Fibroblast of lung (primary cell): ENCODE results near the gene PROX2. TPM values are rescaled to one million over a fixed set of nuclear protein-coding genes. Genes with fewer than 3 reads are reported as not detected.

Source experiments
- DNase-seq, 2 donors: peaks; one replicate each; pipeline versions ENCODE4 v3.0.0 to v3.0.0-alpha.2; 2010; ENCODE audit warnings: low read depth in 2 of 2
- H2AFZ ChIP-seq: 2 replicates; pipeline ENCODE4 v1.5.1; 2012; ENCODE audit warnings: low read length, control low read depth, inconsistent platforms
- H3K27ac ChIP-seq: 2 replicates; pipeline ENCODE4 v1.5.1; 2011; ENCODE audit warnings: low read length, control low read depth; ENCODE audit not compliant: insufficient read depth
- H3K27me3 ChIP-seq: 2 replicates; pipeline ENCODE4 v1.5.1; 2011; ENCODE audit warnings: mild to moderate bottlenecking, low read length; ENCODE audit not compliant: control insufficient read depth, insufficient read depth
- H3K36me3 ChIP-seq: 2 replicates; pipeline ENCODE4 v1.5.1; 2011; ENCODE audit warnings: low read length; ENCODE audit not compliant: control insufficient read depth, insufficient read depth
- H3K4me1 ChIP-seq: 2 replicates; pipeline ENCODE4 v1.5.1; 2011; ENCODE audit warnings: low read length; ENCODE audit not compliant: control insufficient read depth, insufficient read depth; ENCODE audit errors: extremely low read depth
- H3K4me2 ChIP-seq: 2 replicates; pipeline ENCODE4 v1.5.1; 2011; ENCODE audit warnings: low read length, control low read depth; ENCODE audit not compliant: insufficient read depth; ENCODE audit errors: extremely low read depth
- H3K4me3 ChIP-seq, 4 experiments: fragments of 200-600 bp in 1 of 4; sonication (generic) in 1 of 4; replicated peaks in 1 of 4; 2 replicates each; pipeline ENCODE4 v1.5.1; 2011 to 2016; ENCODE audit warnings: low read length in 4 of 4, low read depth in 3 of 4, mild to moderate bottlenecking in 3 of 4, control low read depth in 2 of 4, inconsistent platforms in 1 of 4, mixed read lengths in 1 of 4; ENCODE audit not compliant: insufficient read depth in 1 of 4; ENCODE audit errors: control extremely low read depth in 1 of 4
- H3K79me2 ChIP-seq: 2 replicates; pipeline ENCODE4 v1.5.1; 2012; ENCODE audit warnings: mild to moderate bottlenecking, low read length, inconsistent platforms; ENCODE audit not compliant: control insufficient read depth, insufficient read depth
- H3K9ac ChIP-seq: 2 replicates; pipeline ENCODE4 v1.5.1; 2011; ENCODE audit warnings: mild to moderate bottlenecking, low read length, control low read depth; ENCODE audit not compliant: insufficient read depth
- H3K9me3 ChIP-seq: 2 replicates; pipeline ENCODE4 v1.5.1; 2012; ENCODE audit warnings: low read depth, low read length; ENCODE audit not compliant: control insufficient read depth, insufficient read depth
- H4K20me1 ChIP-seq: 2 replicates; pipeline ENCODE4 v1.5.1; 2011; ENCODE audit warnings: low read length; ENCODE audit not compliant: control insufficient read depth, insufficient read depth; ENCODE audit errors: extremely low read depth
- EZH2 ChIP-seq: IDR thresholded peaks from 2 replicates; pipeline ENCODE4 v1.5.1; 2012; ENCODE audit warnings: low read length, control low read depth, mild to moderate bottlenecking; ENCODE audit errors: missing control alignments
- polyA plus RNA-seq, 2 donors: library from polyadenylated mRNA; depleted of rRNA in 1 of 2; stranded (reverse) in 1 of 2; unstranded in 1 of 2; fragments of >200 nt; gene quantifications; 2 replicates each; pipeline ENCODE4 v1.2.1, GENCODE V29; 2011 to 2012; ENCODE audit warnings: missing spikeins in 1 of 2
- total RNA-seq: library from RNA; depleted of rRNA; stranded (reverse); fragments of >200 nt; gene quantifications from 2 replicates; pipeline ENCODE4 v1.2.1, GENCODE V29; 2014
- TF ChIP-seq, protein P1 (sequence below), 2 donors: IDR thresholded peaks in 1 of 2; conservative IDR thresholded peaks in 1 of 2; 1 replicate in 1 of 2; 2 replicates in 1 of 2; pipeline ENCODE4 v1.5.1; 2011 to 2012; ENCODE audit warnings: low read length in 2 of 2, control low read depth in 1 of 2, inconsistent platforms in 1 of 2, low read depth in 1 of 2, mild to moderate bottlenecking in 1 of 2

Gene PROX2
- total and polyA plus RNA-seq, 2 donors (not counting 1 experiment from before 2014, with no cell fraction given): 0.01 TPM; not detected in 1

DNA sequence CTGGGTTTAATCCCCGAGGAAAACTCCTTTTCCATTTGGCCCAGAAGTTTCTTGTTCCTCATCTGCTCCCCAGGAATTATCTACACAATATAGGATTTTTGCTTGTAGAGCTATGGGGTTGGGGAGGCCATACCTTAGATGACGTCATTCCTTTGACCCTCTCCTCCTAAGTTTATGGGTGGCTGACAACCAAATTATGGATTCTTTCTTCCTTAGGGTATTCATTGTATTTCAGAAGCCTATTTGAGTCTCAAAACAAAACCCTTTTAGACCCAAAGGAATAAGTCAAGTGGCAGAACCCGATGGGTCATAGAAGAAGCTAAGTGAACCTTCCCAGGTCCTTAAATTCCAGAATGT, 14.2 kb downstream of the PROX2 start:
- H3K9me3 ChIP-seq: no peaks in the 10 kb centered on the region
- no peak overlapping the region for H3K27ac ChIP-seq
- peaks cover 1% of the 10 kb centered on the region for H3K27me3 ChIP-seq
- H3K4me1 ChIP-seq: peaks cover 3% of the 10 kb centered on the region
- no peaks in the 10 kb centered on the region for H4K20me1 ChIP-seq
- no peak for TF ChIP-seq EZH2
- TF ChIP-seq, protein P1, sequence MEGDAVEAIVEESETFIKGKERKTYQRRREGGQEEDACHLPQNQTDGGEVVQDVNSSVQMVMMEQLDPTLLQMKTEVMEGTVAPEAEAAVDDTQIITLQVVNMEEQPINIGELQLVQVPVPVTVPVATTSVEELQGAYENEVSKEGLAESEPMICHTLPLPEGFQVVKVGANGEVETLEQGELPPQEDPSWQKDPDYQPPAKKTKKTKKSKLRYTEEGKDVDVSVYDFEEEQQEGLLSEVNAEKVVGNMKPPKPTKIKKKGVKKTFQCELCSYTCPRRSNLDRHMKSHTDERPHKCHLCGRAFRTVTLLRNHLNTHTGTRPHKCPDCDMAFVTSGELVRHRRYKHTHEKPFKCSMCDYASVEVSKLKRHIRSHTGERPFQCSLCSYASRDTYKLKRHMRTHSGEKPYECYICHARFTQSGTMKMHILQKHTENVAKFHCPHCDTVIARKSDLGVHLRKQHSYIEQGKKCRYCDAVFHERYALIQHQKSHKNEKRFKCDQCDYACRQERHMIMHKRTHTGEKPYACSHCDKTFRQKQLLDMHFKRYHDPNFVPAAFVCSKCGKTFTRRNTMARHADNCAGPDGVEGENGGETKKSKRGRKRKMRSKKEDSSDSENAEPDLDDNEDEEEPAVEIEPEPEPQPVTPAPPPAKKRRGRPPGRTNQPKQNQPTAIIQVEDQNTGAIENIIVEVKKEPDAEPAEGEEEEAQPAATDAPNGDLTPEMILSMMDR (conservative IDR thresholded peaks at IDR 0.05 in 1 of 2, IDR thresholded peaks at IDR 0.05 in 1 of 2; ENCODE audit: low read depth in 1 of 2, low read length in 2 of 2): no peak
- no peak overlapping the region for H3K4me3 ChIP-seq
- H3K4me2 ChIP-seq: no peak overlapping the region
- no peaks in the 10 kb centered on the region for H3K36me3 ChIP-seq
- H3K9ac ChIP-seq: no peak overlapping the region
- H3K79me2 ChIP-seq: no peaks in the 10 kb centered on the region
- H2AFZ ChIP-seq: no peak overlapping the region
- no peak for DNase-seq

DNA sequence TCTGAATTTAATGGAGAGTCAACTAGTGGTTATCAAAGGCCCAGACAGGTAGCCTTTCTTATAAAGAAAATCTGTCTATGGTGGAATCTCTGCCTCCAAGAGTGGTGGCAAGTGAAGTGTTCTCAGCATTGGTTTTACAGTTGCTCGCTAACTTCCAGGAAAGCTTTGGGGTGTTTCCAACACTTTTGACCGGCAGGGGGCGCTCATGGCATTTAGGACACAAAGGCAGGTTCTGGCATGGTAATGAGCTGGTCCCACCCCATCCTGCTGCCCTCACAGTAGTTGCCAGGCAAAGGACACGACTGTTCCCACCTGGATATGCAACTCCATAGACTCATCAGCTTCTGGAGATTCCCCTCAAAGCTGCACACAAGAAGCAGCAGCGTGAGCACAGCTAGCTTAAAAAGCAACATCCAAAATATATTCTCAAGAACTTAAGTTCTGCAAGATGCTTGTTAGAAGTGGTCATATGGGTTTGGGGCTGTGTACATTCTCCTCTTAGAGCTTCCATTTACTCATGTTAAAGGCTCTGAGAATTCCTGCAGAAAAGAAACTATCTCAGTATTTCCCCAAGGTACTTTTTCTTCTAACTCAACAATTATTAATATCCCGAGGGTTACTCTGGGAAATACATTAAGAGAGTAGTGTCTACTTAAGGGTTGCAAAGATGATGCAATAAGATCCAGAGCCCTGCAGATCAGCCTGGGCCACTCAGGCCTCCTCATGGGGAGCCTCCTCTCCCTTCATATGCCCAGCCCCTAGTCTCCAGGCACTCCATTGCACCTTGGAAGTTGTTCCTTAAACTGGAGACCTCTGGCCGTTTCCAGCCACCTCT, 14.8 kb downstream of the PROX2 start:
- Histone ChIP-seq H4K20me1 (no peaks in the 10 kb centered on the region), H3K79me2 (no peaks in the 10 kb centered on the region), H3K9me3 (no peaks in the 10 kb centered on the region), H3K27ac (no peak overlapping the region), H3K4me1 (peaks cover 3% of the 10 kb centered on the region), H3K9ac (no peak overlapping the region), H3K36me3 (no peaks in the 10 kb centered on the region), H3K4me2 (no peak overlapping the region), H3K4me3 (no peak overlapping the region), H3K27me3 (no peaks in the 10 kb centered on the region), H2AFZ (no peak overlapping the region)
- DNase-seq: peak; percentile 65 to 86
- TF ChIP-seq, protein P1 (conservative IDR thresholded peaks at IDR 0.05 in 1 of 2, IDR thresholded peaks at IDR 0.05 in 1 of 2; ENCODE audit: low read depth in 1 of 2, low read length in 2 of 2): peak; percentile 82 to 85
- TF ChIP-seq EZH2: no peak

DNA sequence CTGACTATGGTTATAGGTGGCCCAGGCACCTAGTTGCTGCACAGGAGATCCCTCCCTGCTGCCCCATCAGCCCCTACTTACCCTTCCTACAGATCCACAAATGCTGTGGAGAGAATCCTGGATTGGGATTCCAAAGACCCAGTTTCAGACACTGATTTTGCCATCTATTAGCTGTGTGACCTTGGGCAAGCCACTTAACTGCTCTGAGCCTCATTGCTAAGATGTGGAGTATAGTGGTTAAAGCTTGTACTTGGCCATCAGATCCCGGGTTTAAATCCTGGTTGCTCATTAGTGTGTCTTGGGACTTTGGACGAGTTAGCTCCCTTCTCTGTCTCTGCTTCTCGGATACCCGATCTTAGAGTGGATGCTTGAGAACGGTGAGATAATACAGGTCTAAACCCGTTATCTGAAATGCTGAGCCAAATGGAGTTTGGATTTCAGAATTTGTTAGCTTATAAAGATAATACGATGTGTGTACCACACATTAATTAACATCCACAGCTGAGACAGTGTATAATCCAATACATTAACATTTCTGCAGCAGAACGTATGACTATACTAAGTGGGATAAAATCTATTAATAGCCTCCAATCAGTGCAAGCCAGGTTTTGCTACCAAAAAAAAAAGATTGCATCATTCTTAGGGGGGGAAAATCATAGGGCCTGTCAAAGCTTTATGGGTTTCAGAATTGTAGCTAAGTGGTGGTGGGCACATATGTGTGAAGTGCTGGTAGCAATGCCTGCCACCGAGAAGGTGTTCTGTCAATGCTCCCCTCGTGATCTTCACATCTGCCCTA, 16.0 kb downstream of the PROX2 start:
- Histone ChIP-seq H2AFZ (no peak overlapping the region), H3K4me1 (peaks cover 3% of the 10 kb centered on the region), H3K4me3 (no peak overlapping the region), H3K9me3 (no peaks in the 10 kb centered on the region), H3K4me2 (no peak overlapping the region), H3K27me3 (no peaks in the 10 kb centered on the region), H3K9ac (no peak overlapping the region), H3K36me3 (no peaks in the 10 kb centered on the region), H3K79me2 (no peaks in the 10 kb centered on the region), H4K20me1 (no peaks in the 10 kb centered on the region), H3K27ac (no peak overlapping the region)
- DNase-seq: no peak
- no peak for TF ChIP-seq EZH2
- TF ChIP-seq, protein P1 (conservative IDR thresholded peaks at IDR 0.05 in 1 of 2, IDR thresholded peaks at IDR 0.05 in 1 of 2; ENCODE audit: low read depth in 1 of 2, low read length in 2 of 2): no peak
